Kidney epithelial cell (primary cell): ENCODE measurements around the gene CNNM3. TPM values are rescaled to one million over a fixed set of nuclear protein-coding genes. Genes with fewer than 3 reads are reported as not detected.

Source experiments
- DNase-seq: peaks from one replicate; pipeline ENCODE4 v3.0.0-alpha.2; 2010; ENCODE audit warnings: low read depth
- H3K27me3 ChIP-seq: 2 replicates; pipeline ENCODE4 v1.6.0; 2011; ENCODE audit warnings: low read length; ENCODE audit not compliant: control insufficient read depth, insufficient read depth
- H3K36me3 ChIP-seq: 2 replicates; pipeline ENCODE4 v1.5.1; 2011; ENCODE audit warnings: low read length; ENCODE audit not compliant: control insufficient read depth, insufficient read depth
- H3K4me3 ChIP-seq: 2 replicates; pipeline ENCODE4 v1.5.1; 2011; ENCODE audit warnings: low read depth, mild to moderate bottlenecking, control low read depth, low read length
- CTCF ChIP-seq: IDR thresholded peaks from 2 replicates; pipeline ENCODE4 v1.5.1; 2011; ENCODE audit warnings: mild to moderate bottlenecking, moderate library complexity, low read length, control low read depth, inconsistent platforms; ENCODE audit not compliant: insufficient read depth, poor library complexity, severe bottlenecking
- total RNA-seq: library from RNA; depleted of rRNA; stranded (reverse); fragments of >200 nt; gene quantifications from 2 replicates; pipeline ENCODE4 v1.2.3, GENCODE V29; 2015

Gene CNNM3
- total RNA-seq, 1 donor from 2014 or later, result 9.2 TPM

- Histone ChIP-seq H3K27me3 (peaks cover 2% of the 10 kb centered on the region), H3K36me3 (no peaks in the 10 kb centered on the region), H3K4me3 (no peak overlapping the region)
- no peak for TF ChIP-seq CTCF
- no peak for DNase-seq
These were observed 66.8 kb downstream of the CNNM3 start for GRCh38 chr2:96882906-96883305.

- H3K27me3 ChIP-seq, result peaks cover 2% of the 10 kb centered on the region
- H3K36me3 ChIP-seq, result no peaks in the 10 kb centered on the region
- TF ChIP-seq CTCF, result no peak
- DNase-seq, result no peak
- H3K4me3 ChIP-seq, result no peak overlapping the region
These were observed 67.2 kb downstream of the CNNM3 start for GRCh38 chr2:96883306-96883705.

Other genes starting within 250 kb of the CNNM3 start
- 33.2 and 33.3 TPM in 2 replicates for gene KANSL3, start 178.0 kb upstream of the CNNM3 start, total RNA-seq
- 0.07 TPM in 1 of 2 replicates, not detected in the other for gene FER1L5, start 173.5 kb upstream of the CNNM3 start, total RNA-seq
- 14.2 and 15.7 TPM in 2 replicates for gene LMAN2L, start 76.2 kb upstream of the CNNM3 start, total RNA-seq
- gene CNNM4, start 55.4 kb upstream of the CNNM3 start, total RNA-seq, result 7.9 and 8.2 TPM in 2 replicates
- 0.41 and 2.1 TPM in 2 replicates for gene ANKRD23, start 27.8 kb downstream of the CNNM3 start, total RNA-seq
- 22.6 and 27.3 TPM in 2 replicates for gene ANKRD39, start 41.7 kb downstream of the CNNM3 start, total RNA-seq
- gene SEMA4C, start 53.8 kb downstream of the CNNM3 start, total RNA-seq, result 62.4 and 67.8 TPM in 2 replicates
- gene FAM178B, start 170.3 kb downstream of the CNNM3 start, total RNA-seq, result 0.25 TPM in 1 of 2 replicates, not detected in the other